MM.1S (cell line): ENCODE results near the gene KDM2A.

Experiments
- CTCF ChIP-seq: fragments of 300-600 bp; sonication (generic); IDR thresholded peaks from 2 replicates; pipeline ENCODE4 v1.5.1; 2016; ENCODE audit warnings: antibody characterized with exemption, low read length, mixed read lengths
- EZH2 ChIP-seq: fragments of 300-600 bp; sonication (generic); optimal IDR thresholded peaks from 2 replicates; pipeline ENCODE3; 2017; ENCODE audit warnings: low read depth, mild to moderate bottlenecking, antibody characterized with exemption, low read length, mixed read lengths

- TF ChIP-seq CTCF, result no peak
- TF ChIP-seq EZH2, result no peak
These were observed 123.5 kb downstream of the KDM2A start for GRCh38 chr11:67242548-67242947.
